ENCODE measurements around the gene RAB31.

GRCh38 chr18:9679125-9679524 is 29.0 kb upstream of the RAB31 start:
- TF ChIP-seq, protein P1, sequence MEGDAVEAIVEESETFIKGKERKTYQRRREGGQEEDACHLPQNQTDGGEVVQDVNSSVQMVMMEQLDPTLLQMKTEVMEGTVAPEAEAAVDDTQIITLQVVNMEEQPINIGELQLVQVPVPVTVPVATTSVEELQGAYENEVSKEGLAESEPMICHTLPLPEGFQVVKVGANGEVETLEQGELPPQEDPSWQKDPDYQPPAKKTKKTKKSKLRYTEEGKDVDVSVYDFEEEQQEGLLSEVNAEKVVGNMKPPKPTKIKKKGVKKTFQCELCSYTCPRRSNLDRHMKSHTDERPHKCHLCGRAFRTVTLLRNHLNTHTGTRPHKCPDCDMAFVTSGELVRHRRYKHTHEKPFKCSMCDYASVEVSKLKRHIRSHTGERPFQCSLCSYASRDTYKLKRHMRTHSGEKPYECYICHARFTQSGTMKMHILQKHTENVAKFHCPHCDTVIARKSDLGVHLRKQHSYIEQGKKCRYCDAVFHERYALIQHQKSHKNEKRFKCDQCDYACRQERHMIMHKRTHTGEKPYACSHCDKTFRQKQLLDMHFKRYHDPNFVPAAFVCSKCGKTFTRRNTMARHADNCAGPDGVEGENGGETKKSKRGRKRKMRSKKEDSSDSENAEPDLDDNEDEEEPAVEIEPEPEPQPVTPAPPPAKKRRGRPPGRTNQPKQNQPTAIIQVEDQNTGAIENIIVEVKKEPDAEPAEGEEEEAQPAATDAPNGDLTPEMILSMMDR (IDR thresholded peaks at IDR 0.05) = no peak
- TF ChIP-seq POLR2A (IDR thresholded peaks at IDR 0.05) = no peak
